ENCODE measurements around the gene ATP5F1D.

GRCh38 chr19:1245494-1246264, 4.1 kb downstream of the ATP5F1D start:
- no peak for TF ChIP-seq CTCF (IDR thresholded peaks at IDR 0.05)
- TF ChIP-seq POLR2A (IDR thresholded peaks at IDR 0.05): peak in 1 of 2 donors; percentile 54

Measured in adrenal gland (tissue), 5 donors.